Measurements from ENCODE around the gene PREB.

Gene PREB

GRCh38 chr2:27097341-27097740, 37.1 kb downstream of the PREB start:
- in situ Hi-C loops (cut with HindIII; ENCODE audit: low sequenced_read_pairs), result no loop called here
- TF ChIP-seq CTCF (IDR thresholded peaks at IDR 0.05; ENCODE audit: low read depth, low read length, missing control alignments), result no peak
- no peak overlapping the region for H3K4me3 ChIP-seq (ENCODE audit: low read depth, low read length)
- no peak for DNase-seq (ENCODE audit: low read depth)

DNA sequence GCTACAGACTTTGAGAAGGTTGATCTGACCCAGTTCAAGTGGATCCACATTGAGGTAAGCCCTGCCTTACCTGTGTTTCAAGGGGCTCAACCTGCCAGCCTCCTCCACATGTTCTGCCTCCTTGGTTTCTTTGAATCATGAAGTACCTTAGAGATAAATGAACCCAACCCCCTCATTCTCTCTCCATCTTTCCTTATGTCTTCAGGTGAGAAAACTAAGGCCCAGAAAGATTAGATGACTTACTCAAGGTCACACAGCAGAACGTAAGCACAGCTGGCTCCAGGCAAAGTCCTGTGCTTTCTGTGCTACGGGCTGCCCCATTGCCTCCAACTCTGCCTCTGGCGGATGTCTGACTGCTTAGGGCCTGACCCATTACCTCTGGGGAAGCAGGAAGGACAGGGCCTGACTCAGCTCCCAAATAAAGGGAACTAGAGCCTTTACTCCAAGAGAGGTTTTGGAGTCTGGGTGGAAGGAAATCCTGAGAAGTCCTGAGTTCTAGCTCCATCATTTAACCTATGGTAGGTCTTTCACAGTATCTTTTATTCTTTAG, 37.6 kb downstream of the PREB start:
- in situ Hi-C loops (cut with HindIII; ENCODE audit: low sequenced_read_pairs), result no loop called here
- H3K4me3 ChIP-seq (ENCODE audit: low read depth, low read length), result no peak overlapping the region
- no peak for TF ChIP-seq CTCF (IDR thresholded peaks at IDR 0.05; ENCODE audit: low read depth, low read length, missing control alignments)
- no peak for DNase-seq (ENCODE audit: low read depth)

- in situ Hi-C loops (cut with HindIII; ENCODE audit: low sequenced_read_pairs), result no loop called here
- DNase-seq (ENCODE audit: low read depth), result no peak
- TF ChIP-seq CTCF (IDR thresholded peaks at IDR 0.05; ENCODE audit: low read depth, low read length, missing control alignments), result no peak
- H3K4me3 ChIP-seq (ENCODE audit: low read depth, low read length), result no peak overlapping the region
Measured at GRCh38 chr2:27095745-27096651, 38.4 kb downstream of the PREB start.

GRCh38 chr2:27095427-27095744, 39.0 kb downstream of the PREB start:
- no peak overlapping the region for H3K4me3 ChIP-seq (ENCODE audit: low read depth, low read length)
- in situ Hi-C loops (cut with HindIII; ENCODE audit: low sequenced_read_pairs), result no loop called here
- DNase-seq (ENCODE audit: low read depth), result no peak
- TF ChIP-seq CTCF (IDR thresholded peaks at IDR 0.05; ENCODE audit: low read depth, low read length, missing control alignments), result no peak

GRCh38 chr2:27094353-27094984, 40.0 kb downstream of the PREB start:
- in situ Hi-C loops (cut with HindIII; ENCODE audit: low sequenced_read_pairs), result no loop called here
- no peak for DNase-seq (ENCODE audit: low read depth)
- H3K4me3 ChIP-seq (ENCODE audit: low read depth, low read length), result no peak overlapping the region
- TF ChIP-seq CTCF (IDR thresholded peaks at IDR 0.05; ENCODE audit: low read depth, low read length, missing control alignments), result no peak

DNA sequence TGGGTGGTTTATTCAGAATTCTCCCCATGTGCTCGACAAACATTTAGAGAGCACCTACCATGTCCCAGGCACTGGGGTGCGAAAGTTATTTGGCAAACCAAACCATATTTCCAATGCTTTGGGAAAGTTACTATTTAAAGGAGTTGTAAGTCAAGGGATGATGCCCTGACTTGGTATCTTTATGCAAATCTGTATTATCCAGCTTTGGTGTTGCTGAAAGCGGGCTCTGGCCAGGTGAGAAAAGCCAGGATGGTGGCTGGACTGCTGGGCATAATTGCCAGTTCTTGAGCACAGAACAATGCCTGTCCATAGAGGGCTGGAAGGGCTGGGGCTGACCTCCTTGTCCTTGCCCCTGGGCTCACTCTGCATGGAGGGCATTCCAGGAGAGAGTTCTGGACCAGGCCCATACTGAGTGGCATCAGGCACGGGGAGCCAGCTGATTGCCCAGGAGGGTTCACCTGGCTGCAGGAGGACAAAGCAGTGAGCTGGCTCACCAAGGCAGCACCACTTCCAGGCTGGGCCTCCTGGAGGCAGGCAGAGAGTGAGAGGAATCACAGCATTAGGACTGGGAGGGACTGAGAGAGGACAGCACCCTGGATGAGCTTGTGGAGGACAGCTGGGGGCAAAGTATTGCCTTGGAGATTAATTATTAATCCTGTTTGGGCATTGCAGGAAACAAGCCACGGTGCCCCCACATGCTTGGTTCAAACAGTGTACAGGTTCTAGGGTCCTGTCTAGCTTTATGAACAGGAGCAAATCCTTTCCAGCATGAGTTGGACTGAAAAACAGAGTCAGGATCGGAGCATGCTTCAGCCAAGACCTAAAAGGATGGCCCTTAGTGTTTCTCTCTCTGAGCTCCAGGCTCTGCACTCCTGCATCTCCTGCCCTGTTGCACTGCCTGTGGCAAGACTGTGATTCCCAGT, 40.7 kb downstream of the PREB start:
- no peak for TF ChIP-seq CTCF (IDR thresholded peaks at IDR 0.05; ENCODE audit: low read depth, low read length, missing control alignments)
- DNase-seq (ENCODE audit: low read depth), result no peak
- in situ Hi-C loops (cut with HindIII; ENCODE audit: low sequenced_read_pairs), result no loop called here
- no peak overlapping the region for H3K4me3 ChIP-seq (ENCODE audit: low read depth, low read length)
